Ovary (tissue), 3 donors: Measurements from ENCODE around the gene PRKCE.

Experiments
- POLR2A ChIP-seq: fragments of 450-650 bp; IDR thresholded peaks from one replicate; pipeline ENCODE4 v1.6.1; 2017; ENCODE audit warnings: antibody characterized with exemption, mild to moderate bottlenecking, moderate library complexity
- TF ChIP-seq, protein P1 (sequence below), 3 donors: fragments of 450-650 bp in 2 of 3; fragments of 200-600 bp in 1 of 3; IDR thresholded peaks; one replicate each; pipeline versions ENCODE4 v1.5.1 to v1.8.0; 2016 to 2022; ENCODE audit warnings: antibody characterized with exemption in 3 of 3, mild to moderate bottlenecking in 1 of 3
- donor health status: DM: no; HTN: no; CAD: no.

DNA sequence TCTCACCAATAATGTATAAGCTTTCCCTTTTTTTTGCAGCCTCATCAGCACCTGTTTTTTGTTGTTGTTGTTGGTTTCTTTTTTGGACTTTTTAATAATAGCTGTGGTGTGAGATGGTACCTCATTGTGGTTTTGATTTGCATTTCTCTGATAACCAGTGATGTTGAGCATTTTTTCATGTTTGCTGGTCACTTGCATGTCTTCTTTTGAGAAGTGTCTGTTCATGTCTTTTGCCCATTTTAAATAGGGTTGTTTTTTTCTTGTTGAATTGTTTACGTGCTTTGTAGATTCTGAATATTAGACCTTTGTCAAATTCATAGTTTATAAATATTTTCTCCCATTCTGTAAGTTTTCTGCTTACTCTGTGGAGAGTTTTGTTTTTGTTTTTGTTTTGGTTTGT is 557.3 kb downstream of the PRKCE start:
- TF ChIP-seq, protein P1, sequence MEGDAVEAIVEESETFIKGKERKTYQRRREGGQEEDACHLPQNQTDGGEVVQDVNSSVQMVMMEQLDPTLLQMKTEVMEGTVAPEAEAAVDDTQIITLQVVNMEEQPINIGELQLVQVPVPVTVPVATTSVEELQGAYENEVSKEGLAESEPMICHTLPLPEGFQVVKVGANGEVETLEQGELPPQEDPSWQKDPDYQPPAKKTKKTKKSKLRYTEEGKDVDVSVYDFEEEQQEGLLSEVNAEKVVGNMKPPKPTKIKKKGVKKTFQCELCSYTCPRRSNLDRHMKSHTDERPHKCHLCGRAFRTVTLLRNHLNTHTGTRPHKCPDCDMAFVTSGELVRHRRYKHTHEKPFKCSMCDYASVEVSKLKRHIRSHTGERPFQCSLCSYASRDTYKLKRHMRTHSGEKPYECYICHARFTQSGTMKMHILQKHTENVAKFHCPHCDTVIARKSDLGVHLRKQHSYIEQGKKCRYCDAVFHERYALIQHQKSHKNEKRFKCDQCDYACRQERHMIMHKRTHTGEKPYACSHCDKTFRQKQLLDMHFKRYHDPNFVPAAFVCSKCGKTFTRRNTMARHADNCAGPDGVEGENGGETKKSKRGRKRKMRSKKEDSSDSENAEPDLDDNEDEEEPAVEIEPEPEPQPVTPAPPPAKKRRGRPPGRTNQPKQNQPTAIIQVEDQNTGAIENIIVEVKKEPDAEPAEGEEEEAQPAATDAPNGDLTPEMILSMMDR (IDR thresholded peaks at IDR 0.05): no peak
- TF ChIP-seq POLR2A: no peak
